SK-N-SH (cell line): Measurements from ENCODE around the gene LAGE3. TPM values are rescaled to one million over a fixed set of nuclear protein-coding genes. Genes with fewer than 3 reads are reported as not detected.

Source experiments
- CTCF ChIA-PET: fragments of 300-600, 350-600 bp; formaldehyde crosslinking; extraction: SDS; loops from one replicate; lab custom pipeline; 2021; lab: Yijun Ruan, JAX
- POLR2A ChIA-PET: fragments of 350-600 bp; sonication (Branson Sonifier 250); formaldehyde crosslinking; extraction: SDS; loops from one replicate; lab custom pipeline; 2020; ENCODE audit warnings: antibody characterized with exemption, inconsistent platforms; lab: Yijun Ruan, JAX
- DNase-seq: peaks from one replicate; pipeline ENCODE4 v3.0.0; 2012
- H2AFZ ChIP-seq: fragments of 200-600 bp; sonication (generic); 2 replicates; pipeline ENCODE4 v1.8.1; 2016; ENCODE audit warnings: antibody characterized with exemption, mild to moderate bottlenecking, low read depth
- H3F3A ChIP-seq: fragments of 200-600 bp; sonication (generic); replicated peaks from 2 replicates; pipeline ENCODE3; 2016; ENCODE audit warnings: antibody characterized with exemption, mild to moderate bottlenecking; ENCODE audit not compliant: insufficient read depth
- H3K27ac ChIP-seq, 2 experiments: fragments of 200-500 bp in 1 of 2; fragments of 200-600 bp in 1 of 2; sonication (Bioruptor generic) in 1 of 2; sonication (generic), shearing (Covaris generic) in 1 of 2; 2 replicates each; pipeline versions ENCODE4 v1.5.1 to v1.6.1; 2014 to 2016; ENCODE audit warnings: low read depth in 2 of 2, inconsistent platforms in 1 of 2, low read length in 1 of 2, mild to moderate bottlenecking in 1 of 2, mixed read lengths in 1 of 2
- H3K27me3 ChIP-seq: fragments of 200-600 bp; sonication (generic), shearing (Covaris generic); 2 replicates; pipeline ENCODE4 v1.6.1; 2016; ENCODE audit warnings: mixed run types; ENCODE audit not compliant: insufficient read depth
- H3K36me3 ChIP-seq, 2 experiments: fragments of 200-500 bp in 1 of 2; fragments of 200-600 bp in 1 of 2; sonication (Bioruptor generic) in 1 of 2; sonication (generic) in 1 of 2; replicated peaks in 1 of 2; 2 replicates each; pipeline versions ENCODE3 to v1.5.1; 2014 to 2016; ENCODE audit warnings: low read length in 1 of 2, mild to moderate bottlenecking in 1 of 2; ENCODE audit not compliant: insufficient read depth in 2 of 2, control insufficient read depth in 1 of 2
- H3K4me1 ChIP-seq, 2 experiments: fragments of 200-500 bp in 1 of 2; fragments of 200-600 bp in 1 of 2; sonication (Bioruptor generic) in 1 of 2; sonication (generic), shearing (Covaris generic) in 1 of 2; 2 replicates each; pipeline versions ENCODE4 v1.5.1 to v1.6.1; 2014 to 2016; ENCODE audit warnings: low read depth in 1 of 2, low read length in 1 of 2, mixed run types in 1 of 2; ENCODE audit not compliant: insufficient read depth in 2 of 2, control insufficient read depth in 1 of 2
- H3K4me2 ChIP-seq: fragments of 200-600 bp; sonication (generic), shearing (Covaris generic); 2 replicates; pipeline ENCODE4 v1.6.1; 2017; ENCODE audit warnings: mixed run types
- H3K4me3 ChIP-seq, 2 experiments: fragments of 200-500 bp in 1 of 2; fragments of 200-600 bp in 1 of 2; sonication (Bioruptor generic) in 1 of 2; sonication (generic), shearing (Covaris generic) in 1 of 2; 2 replicates each; pipeline versions ENCODE4 v1.5.1 to v1.8.1; 2014 to 2016; ENCODE audit warnings: low read depth in 2 of 2, inconsistent platforms in 1 of 2, low read length in 1 of 2, mild to moderate bottlenecking in 1 of 2, mixed read lengths in 1 of 2, moderate library complexity in 1 of 2
- H3K79me2 ChIP-seq: fragments of 200-600 bp; sonication (generic); 2 replicates; pipeline ENCODE4 v1.8.1; 2017; ENCODE audit warnings: mild to moderate bottlenecking; ENCODE audit not compliant: insufficient read depth
- H3K9ac ChIP-seq: fragments of 200-600 bp; sonication (generic); 2 replicates; pipeline ENCODE4 v1.6.1; 2017; ENCODE audit warnings: mixed run types
- H3K9me2 ChIP-seq: fragments of 200-600 bp; sonication (generic); 2 replicates; pipeline ENCODE4 v1.6.1; 2017; ENCODE audit warnings: mixed run types
- H3K9me3 ChIP-seq: fragments of 200-600 bp; sonication (generic); 2 replicates; pipeline ENCODE4 v1.6.1; 2017; ENCODE audit warnings: mixed run types, mild to moderate bottlenecking, moderate library complexity
- H4K20me1 ChIP-seq: fragments of 200-600 bp; sonication (generic); 2 replicates; pipeline ENCODE4 v1.6.1; 2017; ENCODE audit warnings: mild to moderate bottlenecking, mixed run types; ENCODE audit not compliant: insufficient read depth
- CHD2 ChIP-seq: fragments of 150-350 bp; IDR thresholded peaks from 2 replicates; pipeline ENCODE4 v1.6.1; 2018; ENCODE audit warnings: low read length; ENCODE audit not compliant: partially characterized antibody
- ELF1 ChIP-seq: IDR thresholded peaks from 2 replicates; pipeline ENCODE4 v1.4.0; 2012
- GABPA ChIP-seq: IDR thresholded peaks from 2 replicates; pipeline ENCODE4 v1.4.0; 2012; ENCODE audit warnings: low read depth, mild to moderate bottlenecking
- GATA2 ChIP-seq: sonication (generic); formaldehyde crosslinking; IDR thresholded peaks from 2 replicates; pipeline ENCODE4 v1.5.0; 2020; ENCODE audit warnings: mild to moderate bottlenecking, missing genetic modification reagents
- MAX ChIP-seq: IDR thresholded peaks from 2 replicates; pipeline ENCODE4 v1.4.0; 2012; ENCODE audit warnings: low read depth
- MEF2A ChIP-seq: IDR thresholded peaks from 2 replicates; pipeline ENCODE4 v1.4.0; 2012; ENCODE audit warnings: low read depth, borderline replicate concordance
- POLR2AphosphoS5 ChIP-seq: IDR thresholded peaks from 2 replicates; pipeline ENCODE4 v1.6.1; 2012; ENCODE audit warnings: low read depth, low read length
- RAD21 ChIP-seq: IDR thresholded peaks from 2 replicates; pipeline ENCODE4 v1.6.1; 2012; ENCODE audit warnings: mild to moderate bottlenecking, low read length
- RFX5 ChIP-seq: IDR thresholded peaks from 2 replicates; pipeline ENCODE4 v1.6.1; 2012; ENCODE audit warnings: mild to moderate bottlenecking, improper control_type of control experiment, low read length
- RXRA ChIP-seq: IDR thresholded peaks from 2 replicates; pipeline ENCODE4 v1.4.0; 2012; ENCODE audit warnings: low read depth, mild to moderate bottlenecking, borderline replicate concordance
- SMC3 ChIP-seq: IDR thresholded peaks from 2 replicates; pipeline ENCODE4 v1.6.1; 2012; ENCODE audit warnings: low read depth, low read length, improper control_type of control experiment
- TAF1 ChIP-seq: IDR thresholded peaks from 2 replicates; pipeline ENCODE4 v1.6.1; 2012; ENCODE audit warnings: low read depth, mild to moderate bottlenecking, low read length, moderate library complexity, borderline replicate concordance
- TCF12 ChIP-seq: IDR thresholded peaks from 2 replicates; pipeline ENCODE4 v1.4.0; 2012
- TEAD4 ChIP-seq: IDR thresholded peaks from 2 replicates; pipeline ENCODE4 v1.4.0; 2012; ENCODE audit warnings: mild to moderate bottlenecking, borderline replicate concordance; ENCODE audit not compliant: insufficient read depth
- USF1 ChIP-seq: IDR thresholded peaks from 2 replicates; pipeline ENCODE4 v1.4.0; 2012; ENCODE audit warnings: low read depth, borderline replicate concordance
- WGBS: methylation state at CpG from one replicate; pipeline ENCODE4 v1.1.6; 2017; ENCODE audit warnings: low lambda C conversion rate; 5-methylcytosine and 5-hydroxymethylcytosine counted together
- polyA plus RNA-seq, 3 experiments: library from polyadenylated mRNA; depleted of rRNA; stranded (reverse); fragments of >200 nt; gene quantifications; 2 replicates each; pipeline ENCODE4 v1.2.3, GENCODE V29; 2012
- TF ChIP-seq, protein P1 (sequence below): IDR thresholded peaks from 2 replicates; pipeline ENCODE4; 2012
- TF ChIP-seq, protein P2 (sequence below): fragments of 200-600 bp; sonication (generic); IDR thresholded peaks from 2 replicates; pipeline ENCODE4 v1.6.1; 2017; ENCODE audit warnings: antibody characterized with exemption, mild to moderate bottlenecking, moderate library complexity

The LAGE3 gene
- polyA plus RNA-seq, 1 of the 3 experiments (the other 2 are of a cell fraction), result 37.2 TPM

- H4K20me1 ChIP-seq, result no peaks in the 10 kb centered on the region
- peaks cover 4% of the 10 kb centered on the region for H3F3A ChIP-seq
- no peaks in the 10 kb centered on the region for H3K79me2 ChIP-seq
- no peak for TF ChIP-seq CHD2
- TF ChIP-seq, protein P1, sequence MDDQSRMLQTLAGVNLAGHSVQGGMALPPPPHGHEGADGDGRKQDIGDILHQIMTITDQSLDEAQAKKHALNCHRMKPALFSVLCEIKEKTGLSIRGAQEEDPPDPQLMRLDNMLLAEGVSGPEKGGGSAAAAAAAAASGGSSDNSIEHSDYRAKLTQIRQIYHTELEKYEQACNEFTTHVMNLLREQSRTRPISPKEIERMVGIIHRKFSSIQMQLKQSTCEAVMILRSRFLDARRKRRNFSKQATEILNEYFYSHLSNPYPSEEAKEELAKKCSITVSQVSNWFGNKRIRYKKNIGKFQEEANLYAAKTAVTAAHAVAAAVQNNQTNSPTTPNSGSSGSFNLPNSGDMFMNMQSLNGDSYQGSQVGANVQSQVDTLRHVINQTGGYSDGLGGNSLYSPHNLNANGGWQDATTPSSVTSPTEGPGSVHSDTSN, result 0 out of 2 replicates have a peak, but pooled peaks have one; percentile 34
- TF ChIP-seq, protein P2, sequence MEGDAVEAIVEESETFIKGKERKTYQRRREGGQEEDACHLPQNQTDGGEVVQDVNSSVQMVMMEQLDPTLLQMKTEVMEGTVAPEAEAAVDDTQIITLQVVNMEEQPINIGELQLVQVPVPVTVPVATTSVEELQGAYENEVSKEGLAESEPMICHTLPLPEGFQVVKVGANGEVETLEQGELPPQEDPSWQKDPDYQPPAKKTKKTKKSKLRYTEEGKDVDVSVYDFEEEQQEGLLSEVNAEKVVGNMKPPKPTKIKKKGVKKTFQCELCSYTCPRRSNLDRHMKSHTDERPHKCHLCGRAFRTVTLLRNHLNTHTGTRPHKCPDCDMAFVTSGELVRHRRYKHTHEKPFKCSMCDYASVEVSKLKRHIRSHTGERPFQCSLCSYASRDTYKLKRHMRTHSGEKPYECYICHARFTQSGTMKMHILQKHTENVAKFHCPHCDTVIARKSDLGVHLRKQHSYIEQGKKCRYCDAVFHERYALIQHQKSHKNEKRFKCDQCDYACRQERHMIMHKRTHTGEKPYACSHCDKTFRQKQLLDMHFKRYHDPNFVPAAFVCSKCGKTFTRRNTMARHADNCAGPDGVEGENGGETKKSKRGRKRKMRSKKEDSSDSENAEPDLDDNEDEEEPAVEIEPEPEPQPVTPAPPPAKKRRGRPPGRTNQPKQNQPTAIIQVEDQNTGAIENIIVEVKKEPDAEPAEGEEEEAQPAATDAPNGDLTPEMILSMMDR, result peak; percentile 64
- no peak for TF ChIP-seq ELF1
- TF ChIP-seq RAD21, result peak; percentile 40
- TF ChIP-seq USF1, result no peak
- no peak for TF ChIP-seq TCF12
- peak; percentile 46 for TF ChIP-seq POLR2AphosphoS5
- TF ChIP-seq SMC3, result peak; percentile 46
- H3K4me2 ChIP-seq, result peak overlapping the region; percentile 65
- H3K27ac ChIP-seq, result peak overlapping the region; percentile 60 to 69
- ChIA-PET CTCF (interaction anchor here (0.7 to 1.8 kb wide), 15 partner anchors 9 to 508 kb away, joined by 3 to 14 read pairs (median 5); partner anchors contain the start of genes RPL10, SLC10A3 and TAFAZZIN), POLR2A (interaction anchor here (0.8 to 1.7 kb wide), 12 partner anchors 9 to 129 kb away, joined by 3 to 6 read pairs (median 4); partner anchors contain the start of genes IKBKG, LAGE3, RPL10 and TAFAZZIN)
- peak overlapping the region; percentile 9; a peak in 1 of 4 replicates for H3K4me3 ChIP-seq
- peaks cover 3 to 4% of the 10 kb centered on the region in 2 experiments; a peak in 2 of 4 replicates for H3K4me1 ChIP-seq
- no peaks in the 10 kb centered on the region for H3K9me3 ChIP-seq
- no peaks in the 10 kb centered on the region for H3K36me3 ChIP-seq
- H2AFZ ChIP-seq, result 0 out of 2 replicates have a peak overlapping the region, but pooled peaks have one; percentile 58
- no peaks in the 10 kb centered on the region for H3K9me2 ChIP-seq
- WGBS, result 2% methylated on average over 15 of the region's 15 CpGs
- peak overlapping the region; percentile 65 for H3K9ac ChIP-seq
- peaks cover 18% of the 10 kb centered on the region; the same call in 1 of the 2 replicates for H3K27me3 ChIP-seq
- peak; percentile 72 for DNase-seq
Observed at GRCh38 chrX:154526901-154527675, 48.0 kb upstream of the LAGE3 start.

DNA sequence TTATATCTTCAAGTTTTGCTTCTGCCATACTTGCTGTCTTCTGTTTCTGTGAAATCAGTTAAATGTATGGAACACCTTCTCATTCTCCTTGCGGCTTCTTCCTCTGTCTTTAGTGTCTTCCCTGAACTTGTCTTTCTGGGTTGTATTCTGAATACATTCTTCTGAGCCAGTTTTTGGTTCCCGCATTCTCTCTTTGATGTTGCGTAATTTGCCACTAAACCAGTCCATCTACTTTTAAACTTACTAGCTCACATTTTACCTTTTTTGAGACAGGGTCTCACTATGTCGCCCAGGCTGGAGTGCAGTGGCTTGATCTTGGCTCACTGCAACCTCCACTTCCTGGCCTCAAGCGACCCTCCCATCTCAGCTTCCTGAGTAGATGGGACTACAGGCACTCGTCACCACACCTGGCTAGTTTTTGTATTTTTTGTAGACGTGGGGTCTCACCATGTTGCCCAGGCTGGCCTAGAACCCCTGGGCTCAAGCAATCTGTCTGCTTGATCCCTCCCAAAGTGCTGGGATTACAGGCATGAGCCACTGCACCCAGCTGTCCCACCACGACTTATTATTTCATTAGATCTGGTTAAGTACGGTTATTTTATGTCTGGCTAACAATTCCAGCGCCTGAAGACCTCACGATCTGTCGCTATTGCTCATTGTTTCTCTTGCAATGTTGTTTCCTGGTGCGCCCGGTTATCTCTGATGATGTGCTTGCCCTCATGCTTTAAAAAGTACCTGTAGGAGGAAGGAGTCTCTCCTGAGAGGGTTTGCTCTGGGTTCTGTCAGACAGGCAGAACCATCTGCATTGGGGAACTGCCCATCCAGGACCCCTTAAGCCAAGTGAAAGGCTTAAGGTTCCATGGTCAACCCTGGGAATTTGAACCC lies 46.8 kb upstream of the LAGE3 start:
- Histone ChIP-seq H3K27ac (no peak overlapping the region), H3K4me3 (no peak overlapping the region)
- POLR2A ChIA-PET, result interaction anchor here (1.7 kb wide), 1 partner anchor 17 kb away, joined by 6 read pairs; no protein-coding TSS in a partner anchor
- TF ChIP-seq GATA2 (CRISPR knock-in tag), result no peak
- no peak for TF ChIP-seq TEAD4
- no peak for TF ChIP-seq TAF1
- TF ChIP-seq, protein P2, result no peak
- no peak; the same call in 1 of the 2 replicates for TF ChIP-seq POLR2AphosphoS5
- no peak for TF ChIP-seq MEF2A
- no peak for TF ChIP-seq MAX
- no peak for TF ChIP-seq RFX5
- no peak for TF ChIP-seq RXRA
- TF ChIP-seq GABPA, result no peak

More for the DNA sequence above, 46.8 kb upstream of the LAGE3 start:
- no peak overlapping the region for H2AFZ ChIP-seq
- H3K4me2 ChIP-seq, result no peak overlapping the region
- H3K9me2 ChIP-seq, result no peaks in the 10 kb centered on the region
- no peaks in the 10 kb centered on the region for H4K20me1 ChIP-seq
- peaks cover 3 to 4% of the 10 kb centered on the region in 2 experiments; a peak in 2 of 4 replicates for H3K4me1 ChIP-seq
- H3K9me3 ChIP-seq, result no peaks in the 10 kb centered on the region
- no peaks in the 10 kb centered on the region for H3K79me2 ChIP-seq
- H3K9ac ChIP-seq, result no peak overlapping the region
- H3K36me3 ChIP-seq, result no peaks in the 10 kb centered on the region
- peaks cover 4% of the 10 kb centered on the region for H3F3A ChIP-seq
- 44% methylated on average over 14 of the region's 14 CpGs for WGBS
- DNase-seq, result no peak
- CTCF ChIA-PET, result interaction anchor here (0.9 to 1.8 kb wide), 2 partner anchors 12 to 44 kb away, joined by 4 to 6 read pairs; no protein-coding TSS in a partner anchor
- H3K27me3 ChIP-seq, result peaks cover 18% of the 10 kb centered on the region; the same call in 1 of the 2 replicates
